ENCODE results near the gene NEGR1. TPM values are rescaled to one million over a fixed set of nuclear protein-coding genes. Genes with fewer than 3 reads are reported as not detected.

The NEGR1 gene
- total RNA-seq, 2 experiments from 2014 or later, result not detected

DNA sequence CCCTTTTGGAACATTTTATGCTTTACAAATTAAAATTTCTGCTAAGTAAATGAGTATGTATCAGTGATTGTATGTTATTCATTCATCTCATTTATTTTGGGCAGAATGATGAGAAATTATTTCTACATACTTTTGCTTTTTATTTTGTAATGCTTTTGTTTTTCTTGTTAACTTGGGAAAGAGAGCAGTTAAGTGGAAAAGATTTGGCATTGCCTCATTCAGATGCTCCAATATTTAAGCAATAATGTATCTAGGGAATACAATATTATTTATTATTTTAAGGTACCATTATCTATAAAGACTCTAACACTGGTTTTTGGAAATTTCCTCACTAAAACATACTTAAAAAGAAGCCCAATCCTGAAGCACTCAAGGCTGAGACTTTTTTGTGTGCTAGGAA is 431.8 kb downstream of the NEGR1 start:
- Mint-ChIP-seq H3K27me3 (no peaks in the 10 kb centered on the region), H3K4me3 (no peak overlapping the region), H3K9me3 (peaks cover 2% of the 10 kb centered on the region), H3K36me3 (no peaks in the 10 kb centered on the region), H3K27ac (no peak overlapping the region), H3K4me1 (no peaks in the 10 kb centered on the region)
- ATAC-seq (ENCODE audit: low read depth), result no peak
- no peak for DNase-seq
- POLR2A ChIA-PET, result no interaction called here

DNA sequence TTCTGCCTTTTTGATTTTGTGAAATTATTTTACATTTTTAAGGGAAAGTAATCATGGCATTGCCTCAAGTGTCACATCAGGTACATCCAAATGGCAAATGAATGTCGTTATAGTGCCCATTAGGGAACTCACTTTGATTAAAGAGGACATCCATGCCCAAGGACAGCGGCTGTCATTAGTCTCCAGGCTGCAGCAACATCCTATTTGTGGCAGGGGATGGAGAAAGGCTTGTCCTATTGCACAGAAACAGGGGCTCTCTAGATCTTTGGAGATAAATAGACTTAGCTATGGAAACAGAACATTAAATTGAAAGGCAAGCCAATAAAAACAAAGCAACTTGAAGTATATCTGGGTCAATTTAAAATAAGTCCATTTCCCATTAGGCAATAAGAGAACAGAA is 439.3 kb downstream of the NEGR1 start:
- H3K4me3 Mint-ChIP-seq, result no peak overlapping the region
- H3K36me3 Mint-ChIP-seq, result no peaks in the 10 kb centered on the region
- no peaks in the 10 kb centered on the region for H3K9me3 Mint-ChIP-seq
- no peaks in the 10 kb centered on the region for H3K4me1 Mint-ChIP-seq
- no peak overlapping the region for H3K27ac Mint-ChIP-seq
- POLR2A ChIA-PET, result no interaction called here
- DNase-seq (no peak), ATAC-seq (ENCODE audit: low read depth) (no peak)
- H3K27me3 Mint-ChIP-seq, result no peaks in the 10 kb centered on the region

DNA sequence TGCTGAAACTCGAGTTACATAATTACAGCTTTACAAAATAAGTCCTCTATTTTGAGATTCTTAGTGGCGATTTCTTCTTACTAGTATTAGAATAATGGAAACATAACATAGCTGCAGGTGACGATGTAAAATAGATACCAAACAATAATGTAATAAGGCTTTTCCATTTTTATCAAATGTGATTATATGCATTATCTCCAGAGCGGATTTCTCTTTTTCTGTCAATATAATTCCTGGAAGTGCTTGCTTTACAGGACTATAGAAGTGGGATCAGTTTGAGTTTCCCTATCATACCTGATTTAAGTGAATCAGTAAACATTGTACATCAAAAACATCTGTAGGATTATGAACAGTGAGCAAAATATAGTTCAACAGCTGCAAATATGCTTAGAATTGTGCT is 442.5 kb downstream of the NEGR1 start:
- POLR2A ChIA-PET, result no interaction called here
- DNase-seq (no peak), ATAC-seq (ENCODE audit: low read depth) (no peak)
- Mint-ChIP-seq H3K4me3 (no peak overlapping the region), H3K36me3 (no peaks in the 10 kb centered on the region), H3K27ac (no peak overlapping the region), H3K27me3 (no peaks in the 10 kb centered on the region), H3K4me1 (no peaks in the 10 kb centered on the region), H3K9me3 (no peaks in the 10 kb centered on the region)

DNA sequence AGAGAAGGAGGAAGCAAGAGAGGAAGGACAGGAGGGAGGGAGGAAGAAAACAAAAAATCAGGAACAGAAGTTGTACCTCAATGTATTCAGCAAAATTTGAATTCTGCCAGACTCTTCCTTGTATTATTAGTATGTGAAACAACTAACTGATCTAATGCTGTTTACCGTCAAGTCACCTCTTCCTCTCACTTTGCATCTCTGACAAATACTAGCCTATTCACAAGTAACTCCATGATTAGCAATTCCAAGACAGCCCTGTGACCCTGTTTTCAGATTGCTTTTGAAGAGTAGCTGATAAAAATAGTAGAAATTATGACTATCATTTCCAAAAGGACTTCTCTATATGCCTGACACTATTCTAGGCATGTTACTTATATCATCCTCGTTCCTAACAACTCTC is 445.4 kb downstream of the NEGR1 start:
- Mint-ChIP-seq H3K27ac (no peak overlapping the region), H3K27me3 (no peaks in the 10 kb centered on the region), H3K36me3 (no peaks in the 10 kb centered on the region), H3K9me3 (no peaks in the 10 kb centered on the region), H3K4me1 (no peaks in the 10 kb centered on the region), H3K4me3 (no peak overlapping the region)
- POLR2A ChIA-PET, result no interaction called here
- no peak for DNase-seq
- no peak for ATAC-seq (ENCODE audit: low read depth)

DNA sequence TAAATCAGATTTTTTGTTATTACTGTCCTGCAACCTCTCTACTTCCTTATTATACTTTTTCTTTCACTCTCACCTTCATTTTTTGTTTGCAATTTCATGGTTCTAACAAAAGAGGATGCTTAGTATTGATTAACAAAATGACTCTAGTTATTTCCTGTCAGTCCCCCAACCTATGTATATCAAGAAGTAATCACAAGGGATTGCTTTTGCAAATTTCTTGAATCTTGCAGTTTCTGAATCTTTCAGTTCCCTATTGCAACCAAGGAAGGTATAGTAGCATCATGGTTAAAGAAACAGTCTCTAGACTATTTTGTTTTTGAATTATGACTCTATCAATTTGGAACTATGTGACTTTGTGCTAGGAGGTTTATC is 446.9 kb downstream of the NEGR1 start:
- ATAC-seq (ENCODE audit: low read depth) (no peak), DNase-seq (no peak)
- no peaks in the 10 kb centered on the region for H3K9me3 Mint-ChIP-seq
- H3K27ac Mint-ChIP-seq, result no peak overlapping the region
- no peaks in the 10 kb centered on the region for H3K4me1 Mint-ChIP-seq
- H3K27me3 Mint-ChIP-seq, result no peaks in the 10 kb centered on the region
- no peaks in the 10 kb centered on the region for H3K36me3 Mint-ChIP-seq
- no peak overlapping the region for H3K4me3 Mint-ChIP-seq
- POLR2A ChIA-PET, result no interaction called here

DNA sequence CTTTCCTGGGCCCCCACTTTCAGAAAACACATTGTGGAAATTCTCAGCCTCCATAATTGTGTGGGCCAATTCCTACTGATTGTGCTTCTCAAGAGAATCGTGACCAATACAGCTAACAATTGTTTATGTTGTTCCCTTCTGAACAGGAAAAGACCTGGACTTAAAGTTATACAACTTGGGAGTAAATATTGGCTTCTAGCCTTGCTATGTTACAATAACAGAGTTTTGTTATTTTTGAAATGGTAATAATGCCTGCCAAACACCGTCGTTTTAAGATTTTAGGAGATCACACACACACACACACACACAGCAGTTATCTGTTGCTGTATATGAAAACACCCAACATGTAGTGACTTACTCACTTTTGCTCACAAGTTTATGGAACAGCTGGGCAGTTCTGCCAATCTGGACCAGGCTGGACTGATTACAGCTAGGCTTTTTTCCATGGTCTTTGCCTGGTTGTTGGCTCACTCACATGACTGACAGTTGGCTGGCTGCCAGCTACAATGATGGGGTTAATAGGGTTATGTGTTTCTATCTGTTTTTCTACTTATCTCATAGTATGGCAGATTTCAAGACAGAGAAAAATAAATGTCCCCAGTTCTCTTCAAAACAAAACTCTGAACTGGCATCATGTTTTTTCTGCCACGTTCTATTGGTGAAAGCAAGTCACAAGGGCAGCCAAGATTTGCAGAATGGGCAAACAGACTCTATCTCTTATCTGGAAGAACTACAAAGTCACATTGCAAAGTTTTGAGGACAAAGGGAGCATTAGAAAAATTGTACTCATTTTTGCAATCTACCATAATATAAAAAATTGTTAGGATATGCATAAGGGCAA is 447.5 kb downstream of the NEGR1 start:
- Mint-ChIP-seq H3K27me3 (no peaks in the 10 kb centered on the region), H3K36me3 (no peaks in the 10 kb centered on the region), H3K4me1 (no peaks in the 10 kb centered on the region), H3K4me3 (no peak overlapping the region), H3K27ac (no peak overlapping the region), H3K9me3 (no peaks in the 10 kb centered on the region)
- ATAC-seq (ENCODE audit: low read depth), result no peak
- DNase-seq, result no peak
- POLR2A ChIA-PET, result no interaction called here

DNA sequence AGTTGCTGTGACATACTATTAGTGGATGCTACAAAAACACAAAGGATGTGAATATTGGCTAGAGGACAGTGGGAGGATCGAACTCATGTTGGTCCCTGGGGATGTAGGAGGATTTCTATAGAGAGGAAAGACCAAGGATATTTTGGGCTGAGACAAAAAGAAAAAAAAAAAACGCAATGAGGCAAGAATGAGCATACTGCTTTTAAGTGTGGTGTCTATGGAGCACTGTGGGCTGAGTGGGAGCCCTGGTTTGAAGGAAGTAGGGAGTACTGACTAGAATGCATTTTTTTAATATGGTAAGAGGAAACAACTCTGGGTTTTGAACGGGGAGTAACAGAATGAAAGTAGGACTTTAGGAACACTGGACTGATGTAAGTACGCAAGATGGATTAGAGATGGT is 450.7 kb downstream of the NEGR1 start:
- no peaks in the 10 kb centered on the region for H3K9me3 Mint-ChIP-seq
- DNase-seq (no peak), ATAC-seq (ENCODE audit: low read depth) (no peak)
- no peaks in the 10 kb centered on the region for H3K4me1 Mint-ChIP-seq
- H3K27ac Mint-ChIP-seq, result no peak overlapping the region
- POLR2A ChIA-PET, result no interaction called here
- no peak overlapping the region for H3K4me3 Mint-ChIP-seq
- H3K27me3 Mint-ChIP-seq, result no peaks in the 10 kb centered on the region
- H3K36me3 Mint-ChIP-seq, result no peaks in the 10 kb centered on the region

DNA sequence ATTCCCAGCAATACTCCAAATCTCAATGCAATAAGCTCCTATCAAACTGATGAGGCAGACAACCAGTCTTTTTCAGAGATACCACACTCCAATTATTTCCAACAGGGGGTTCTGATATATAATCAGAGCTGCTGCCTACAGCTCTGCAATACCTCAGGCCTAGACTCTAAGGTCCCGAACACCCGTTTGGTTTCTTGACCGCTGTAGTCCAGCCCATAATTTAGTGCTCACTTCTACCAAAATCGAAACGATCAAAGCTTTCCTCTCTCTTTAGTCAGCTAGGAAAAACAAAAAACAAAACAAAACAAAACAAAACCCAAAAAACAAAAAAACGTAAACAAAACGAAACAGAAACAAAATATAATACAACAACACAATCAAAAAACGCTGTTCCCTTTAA is 453.0 kb downstream of the NEGR1 start:
- DNase-seq (no peak), ATAC-seq (ENCODE audit: low read depth) (no peak)
- H3K27ac Mint-ChIP-seq, result no peak overlapping the region
- POLR2A ChIA-PET, result no interaction called here
- no peaks in the 10 kb centered on the region for H3K4me1 Mint-ChIP-seq
- H3K4me3 Mint-ChIP-seq, result no peak overlapping the region
- no peaks in the 10 kb centered on the region for H3K27me3 Mint-ChIP-seq
- H3K9me3 Mint-ChIP-seq, result no peaks in the 10 kb centered on the region
- no peaks in the 10 kb centered on the region for H3K36me3 Mint-ChIP-seq

DNA sequence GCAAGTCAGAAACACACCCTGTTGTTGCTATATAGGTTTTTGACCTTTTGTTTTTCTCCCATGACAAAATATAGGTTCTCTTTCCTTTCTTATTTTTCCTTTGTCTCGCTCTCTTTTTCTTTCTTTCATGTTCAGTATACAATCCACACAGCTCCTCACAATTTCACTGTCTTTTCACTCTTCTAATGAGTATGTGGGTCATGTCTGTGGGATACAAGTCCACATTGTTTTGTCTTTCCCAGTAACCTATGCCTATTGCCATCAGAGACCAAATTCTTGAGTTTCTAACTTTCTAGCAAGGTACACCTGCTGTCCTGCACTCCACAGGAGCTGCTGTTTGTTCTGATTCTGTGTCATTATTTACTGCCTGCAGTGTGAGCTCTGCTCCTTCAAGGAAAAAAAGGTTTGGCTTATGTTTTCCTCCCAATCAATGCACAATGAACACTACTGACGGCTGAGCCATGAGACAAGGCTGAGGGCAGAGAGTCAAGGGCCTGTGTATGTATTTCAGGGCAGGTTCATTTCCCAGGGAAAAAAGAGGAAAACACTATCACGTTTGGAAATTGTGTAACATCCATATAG is 453.8 kb downstream of the NEGR1 start:
- Mint-ChIP-seq H3K36me3 (no peaks in the 10 kb centered on the region), H3K27ac (no peak overlapping the region), H3K4me1 (no peaks in the 10 kb centered on the region), H3K9me3 (no peaks in the 10 kb centered on the region), H3K4me3 (no peak overlapping the region), H3K27me3 (no peaks in the 10 kb centered on the region)
- POLR2A ChIA-PET, result no interaction called here
- DNase-seq (no peak), ATAC-seq (ENCODE audit: low read depth) (no peak)

DNA sequence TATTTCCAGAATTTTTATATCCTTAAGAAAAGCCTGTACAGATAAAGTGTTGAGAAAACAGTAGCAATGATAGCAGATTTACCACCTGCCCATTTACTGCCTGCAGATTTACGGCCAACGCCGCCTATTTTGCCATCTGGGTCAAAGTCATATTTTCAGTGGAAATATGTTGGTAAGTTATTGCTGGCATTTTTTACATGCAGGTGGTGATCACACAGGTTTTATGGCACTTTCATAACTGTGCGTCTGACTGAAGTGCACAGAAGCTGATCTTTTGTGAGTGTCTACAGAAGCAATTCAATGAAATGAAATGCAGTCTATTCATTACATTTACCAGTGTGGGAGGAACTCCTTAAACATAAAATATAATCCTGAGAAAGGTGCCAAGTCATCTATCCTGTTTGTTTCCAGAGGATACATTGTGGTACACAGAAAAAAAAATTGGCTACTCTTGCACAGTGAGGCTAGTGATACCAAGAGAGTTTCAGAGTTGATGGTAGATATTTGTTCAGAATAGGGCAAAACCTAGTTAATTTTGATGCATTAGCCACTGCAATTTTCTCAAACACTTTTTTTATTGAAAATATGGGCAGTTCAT is 458.5 kb downstream of the NEGR1 start:
- no peak for ATAC-seq (ENCODE audit: low read depth)
- POLR2A ChIA-PET, result no interaction called here
- Mint-ChIP-seq H3K27ac (no peak overlapping the region), H3K36me3 (no peaks in the 10 kb centered on the region), H3K4me3 (no peak overlapping the region), H3K4me1 (no peaks in the 10 kb centered on the region), H3K27me3 (no peaks in the 10 kb centered on the region), H3K9me3 (peaks cover 3% of the 10 kb centered on the region)
- no peak for DNase-seq

DNA sequence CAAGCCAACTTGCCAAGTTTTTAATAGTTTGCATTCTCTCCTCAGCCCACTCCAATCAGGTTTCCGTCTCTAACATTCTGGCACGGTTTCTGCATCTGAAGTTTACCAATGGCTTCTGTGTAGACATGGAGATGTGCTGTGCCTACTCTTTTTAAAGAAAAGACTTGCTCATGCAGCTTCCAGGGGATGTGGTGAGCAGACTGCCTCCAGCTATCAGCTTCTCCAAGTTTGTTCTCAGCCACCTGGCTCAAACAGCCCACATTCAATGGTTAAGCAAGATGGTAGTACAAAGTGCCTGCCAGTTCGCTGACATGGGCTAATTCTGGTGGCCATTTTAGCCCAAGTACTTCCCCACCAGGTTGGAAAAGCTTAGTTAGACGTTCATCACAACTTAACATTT is 465.3 kb downstream of the NEGR1 start:
- Mint-ChIP-seq H3K4me3 (no peak overlapping the region), H3K27ac (no peak overlapping the region)
- POLR2A ChIA-PET, result no interaction called here

DNA sequence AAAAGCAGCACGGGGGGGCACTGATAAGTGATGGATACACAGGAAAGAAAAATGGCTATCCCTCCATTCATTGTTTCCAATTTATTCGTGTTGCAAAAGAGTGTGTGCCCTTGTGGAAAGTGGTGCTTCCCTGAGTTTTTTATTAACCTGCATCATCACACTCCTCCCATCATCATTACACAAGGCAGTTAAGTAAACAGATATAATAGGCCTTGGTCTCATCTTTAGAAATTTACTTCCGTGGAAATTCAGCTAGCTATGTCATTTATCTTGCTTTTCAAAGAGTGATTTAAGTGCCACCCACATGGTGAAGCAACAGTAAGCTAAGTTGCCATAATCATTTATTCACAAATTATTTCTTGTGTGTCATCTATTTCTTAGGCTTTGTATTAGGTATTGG is 473.3 kb downstream of the NEGR1 start:
- DNase-seq (no peak), ATAC-seq (ENCODE audit: low read depth) (no peak)
- H3K36me3 Mint-ChIP-seq, result no peaks in the 10 kb centered on the region
- H3K27me3 Mint-ChIP-seq, result no peaks in the 10 kb centered on the region
- POLR2A ChIA-PET, result no interaction called here
- H3K4me3 Mint-ChIP-seq, result no peak overlapping the region
- H3K4me1 Mint-ChIP-seq, result no peaks in the 10 kb centered on the region
- H3K27ac Mint-ChIP-seq, result no peak overlapping the region
- no peaks in the 10 kb centered on the region for H3K9me3 Mint-ChIP-seq

More for the DNA sequence above, 465.3 kb downstream of the NEGR1 start:
- no peaks in the 10 kb centered on the region for H3K4me1 Mint-ChIP-seq
- no peaks in the 10 kb centered on the region for H3K27me3 Mint-ChIP-seq
- no peak for DNase-seq
- no peaks in the 10 kb centered on the region for H3K36me3 Mint-ChIP-seq
- peaks cover 3% of the 10 kb centered on the region for H3K9me3 Mint-ChIP-seq
- no peak for ATAC-seq (ENCODE audit: low read depth)

DNA sequence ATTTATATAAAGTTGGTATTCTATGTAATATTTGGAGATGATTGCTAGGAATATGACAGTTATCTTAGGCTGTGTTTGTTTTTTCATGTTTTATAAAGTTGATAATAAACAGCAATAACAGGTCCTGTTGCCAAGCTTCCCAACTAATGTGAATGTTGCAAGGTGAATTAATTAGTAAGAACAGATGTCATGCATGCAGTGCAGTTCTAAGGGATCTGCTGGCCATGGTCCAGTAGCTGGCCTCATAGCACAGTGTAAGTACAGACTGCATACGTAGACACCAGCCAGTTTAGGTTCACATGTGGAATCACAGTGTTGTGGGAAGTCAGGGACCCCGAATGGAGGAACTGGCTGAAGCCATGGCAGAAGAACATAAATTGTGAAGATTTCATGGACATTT is 478.2 kb downstream of the NEGR1 start:
- Mint-ChIP-seq H3K36me3 (no peaks in the 10 kb centered on the region), H3K27ac (no peak overlapping the region), H3K27me3 (no peaks in the 10 kb centered on the region), H3K4me1 (no peaks in the 10 kb centered on the region), H3K4me3 (no peak overlapping the region), H3K9me3 (no peaks in the 10 kb centered on the region)
- no peak for ATAC-seq (ENCODE audit: low read depth)
- DNase-seq, result no peak
- POLR2A ChIA-PET, result no interaction called here

DNA sequence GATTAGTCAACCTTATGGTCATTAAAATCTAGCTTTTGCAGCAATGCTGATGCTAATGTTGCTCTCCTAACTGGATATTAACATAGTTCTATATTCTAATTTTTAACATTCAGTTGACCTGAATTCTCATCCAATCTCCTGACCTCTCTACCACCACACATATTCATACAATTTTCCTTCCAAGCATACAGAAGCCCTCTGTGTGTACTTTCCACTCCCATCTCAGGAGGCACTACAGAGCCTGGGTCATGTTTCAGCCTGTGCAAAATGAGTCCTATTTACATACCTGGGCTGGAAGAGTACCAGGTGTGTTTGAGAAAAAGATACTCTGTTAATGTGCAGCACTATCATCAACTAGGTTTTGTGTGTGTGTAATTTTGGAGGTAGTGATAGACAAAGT is 486.3 kb downstream of the NEGR1 start:
- Mint-ChIP-seq H3K27me3 (no peaks in the 10 kb centered on the region), H3K9me3 (no peaks in the 10 kb centered on the region), H3K4me3 (no peak overlapping the region), H3K27ac (no peak overlapping the region), H3K36me3 (no peaks in the 10 kb centered on the region), H3K4me1 (no peaks in the 10 kb centered on the region)
- no peak for DNase-seq
- ATAC-seq (ENCODE audit: low read depth), result no peak
- POLR2A ChIA-PET, result no interaction called here

All from activated naive CD8-positive, alpha-beta T cell treated with anti-CD3 and anti-CD28 coated beads, Interleukin-2, amount 10 ng/mL, durations not matched to agents 7 days and 5 days (primary cell).